HepG2 (cell line): ENCODE measurements around the gene ARMC5. TPM values are rescaled to one million over a fixed set of nuclear protein-coding genes. Genes with fewer than 3 reads are reported as not detected.
A peak's percentile ranks its signal among the peaks of the same experiment; 100 is the strongest.

ENCODE experiments used
- ATAC-seq: fragments of 200-7000 bp; cut with Tn5 transposase; 3 replicates; pipeline ENCODE4 v1.9.1; 2020; ENCODE audit warnings: mild to moderate bottlenecking, moderate library complexity
- BruUV-seq: library from RNA; stranded (reverse); fragments of 400-500 nt; replicated peaks from 2 replicates; lab custom pipeline; 2021; lab: Mats Ljungman, UMichigan
- CTCF ChIA-PET: fragments of 300-600 bp; formaldehyde crosslinking; extraction: SDS; loops from one replicate; lab custom pipeline; 2021; ENCODE audit warnings: low total read pairs, inconsistent platforms, low intra/inter-chr PET ratio; lab: Yijun Ruan, JAX
- POLR2A ChIA-PET: fragments of 350-600 bp; sonication (Branson Sonifier 250); formaldehyde crosslinking; loops from one replicate; lab custom pipeline; 2020; ENCODE audit warnings: antibody characterized with exemption, inconsistent platforms; lab: Yijun Ruan, JAX
- DNase-seq: peaks from one replicate; pipeline ENCODE4 v3.0.0-alpha.2; 2015; ENCODE audit warnings: low spot score
- FAIRE-seq: peaks from 3 replicates; lab custom pipeline; 2011; peaks lifted over from hg19 to GRCh38; lab: Jason Lieb, UNC
- H2AFZ ChIP-seq: one replicate; pipeline ENCODE4 v1.6.1; 2011; ENCODE audit warnings: low read length, inconsistent platforms
- H3K27ac ChIP-seq: fragments of 300-600 bp; 3 replicates; pipeline ENCODE4 v1.8.0; 2011; ENCODE audit warnings: mixed run types, mild to moderate bottlenecking, mixed read lengths, low read length, inconsistent platforms; ENCODE audit not compliant: insufficient read depth; ENCODE audit errors: extremely low read length
- H3K27me3 ChIP-seq, 2 experiments: fragments of 200-600 bp in 1 of 2; 2 replicates in 1 of 2; 3 replicates in 1 of 2; pipeline versions ENCODE4 v1.6.0 to v1.8.0; 2011; ENCODE audit warnings: low read length in 2 of 2, mild to moderate bottlenecking in 2 of 2, moderate library complexity in 2 of 2, inconsistent platforms in 1 of 2; ENCODE audit not compliant: insufficient read depth in 2 of 2, control insufficient read depth in 1 of 2
- H3K36me3 ChIP-seq, 2 experiments: fragments of 200-600 bp in 1 of 2; replicated peaks in 1 of 2; 2 replicates in 1 of 2; 3 replicates in 1 of 2; pipeline versions ENCODE4 v1.5.1 to v1.8.0; 2011; ENCODE audit warnings: low read length in 2 of 2, inconsistent platforms in 1 of 2; ENCODE audit not compliant: insufficient read depth in 2 of 2, control insufficient read depth in 1 of 2
- H3K4me1 ChIP-seq: 2 replicates; pipeline ENCODE4 v1.5.1; 2012; ENCODE audit warnings: low read length, inconsistent platforms; ENCODE audit not compliant: insufficient read depth
- H3K4me2 ChIP-seq: 2 replicates; pipeline ENCODE4 v1.6.0; 2011; ENCODE audit warnings: low read depth, low read length, inconsistent platforms
- H3K4me3 ChIP-seq, 3 experiments: fragments of 200-600 bp in 1 of 3; sonication (generic), shearing (Covaris generic) in 1 of 3; replicated peaks in 1 of 3; 2 replicates each; pipeline ENCODE4 v1.5.1; 2011 to 2016; ENCODE audit warnings: low read length in 3 of 3, inconsistent platforms in 2 of 3, low read depth in 2 of 3, mild to moderate bottlenecking in 2 of 3, control low read depth in 1 of 3, mixed read lengths in 1 of 3; ENCODE audit not compliant: insufficient read depth in 1 of 3
- H3K79me2 ChIP-seq: one replicate; pipeline ENCODE4 v1.6.1; 2011; ENCODE audit warnings: low read length, inconsistent platforms; ENCODE audit not compliant: insufficient read depth
- H3K9ac ChIP-seq: 2 replicates; pipeline ENCODE4 v1.6.0; 2011; ENCODE audit warnings: mild to moderate bottlenecking, low read depth, low read length, inconsistent platforms; ENCODE audit not compliant: insufficient read depth
- H3K9me3 ChIP-seq: 2 replicates; pipeline ENCODE4 v1.5.1; 2012; ENCODE audit warnings: mild to moderate bottlenecking, low read length
- H4K20me1 ChIP-seq: 2 replicates; pipeline ENCODE4 v1.6.0; 2011; ENCODE audit warnings: inconsistent platforms, mild to moderate bottlenecking, low read length, moderate library complexity; ENCODE audit not compliant: insufficient read depth
- NFE2L2 ChIP-seq: fragments of 150-350 bp; IDR thresholded peaks from 2 replicates; pipeline ENCODE4 v1.6.1; 2014; ENCODE audit warnings: low read length
- POLR2AphosphoS5 ChIP-seq: IDR thresholded peaks from 2 replicates; pipeline ENCODE4 v1.6.1; 2012; ENCODE audit warnings: low read depth, low read length
- POLR2G ChIP-seq: fragments of 200-400 bp; formaldehyde crosslinking; IDR thresholded peaks from 2 replicates; pipeline ENCODE4 v1.6.1; 2018; ENCODE audit warnings: mild to moderate bottlenecking, low read depth, low read length, moderate library complexity
- RAD21 ChIP-seq: fragments of 450-650 bp; formaldehyde crosslinking; IDR thresholded peaks from 2 replicates; pipeline ENCODE4 v1.5.0; 2020; ENCODE audit warnings: mild to moderate bottlenecking
- RBFOX2 ChIP-seq: fragments of 200-400 bp; formaldehyde crosslinking; IDR thresholded peaks from 2 replicates; pipeline ENCODE4 v1.6.1; 2017; ENCODE audit warnings: low read depth, mild to moderate bottlenecking, low read length
- SAP130 ChIP-seq: IDR thresholded peaks from 2 replicates; pipeline ENCODE4 v1.6.1; 2016; ENCODE audit warnings: low read depth
- SP4 ChIP-seq: sonication (generic); formaldehyde crosslinking; IDR thresholded peaks from 2 replicates; pipeline ENCODE4 v1.8.1; 2023; ENCODE audit warnings: mild to moderate bottlenecking, missing genetic modification reagents
- TP53 ChIP-seq: sonication (generic); formaldehyde crosslinking; conservative IDR thresholded peaks from 2 replicates; pipeline ENCODE4 v1.4.0; 2020; ENCODE audit warnings: missing genetic modification reagents
- UBTF ChIP-seq: sonication (generic); formaldehyde crosslinking; IDR thresholded peaks from 2 replicates; pipeline ENCODE4 v1.4.0; 2020; ENCODE audit warnings: mild to moderate bottlenecking, missing genetic modification reagents
- XRCC5 ChIP-seq: fragments of 200-400 bp; formaldehyde crosslinking; optimal IDR thresholded peaks from 2 replicates; pipeline ENCODE3; 2017; ENCODE audit warnings: mild to moderate bottlenecking, low read length
- ZBTB3 ChIP-seq: sonication (generic); formaldehyde crosslinking; IDR thresholded peaks from 2 replicates; pipeline ENCODE4 v1.4.0; 2020; ENCODE audit warnings: low read depth, mild to moderate bottlenecking, moderate library complexity, missing genetic modification reagents, borderline replicate concordance
- ZBTB38 ChIP-seq: sonication (generic); formaldehyde crosslinking; IDR thresholded peaks from 2 replicates; pipeline ENCODE4 v1.5.1; 2020; ENCODE audit warnings: mild to moderate bottlenecking, missing genetic modification reagents
- ZFP91 ChIP-seq: sonication (generic); formaldehyde crosslinking; IDR thresholded peaks from 2 replicates; pipeline ENCODE4 v1.9.0; 2022; ENCODE audit warnings: missing genetic modification reagents, mild to moderate bottlenecking, borderline replicate concordance
- ZNF431 ChIP-seq: sonication (generic); formaldehyde crosslinking; IDR thresholded peaks from 2 replicates; pipeline ENCODE4 v1.9.0; 2022; ENCODE audit warnings: missing genetic modification reagents, low read depth, mild to moderate bottlenecking, borderline replicate concordance
- ZNF687 ChIP-seq: sonication (generic); formaldehyde crosslinking; IDR thresholded peaks from 2 replicates; pipeline ENCODE4 v1.5.1; 2020; ENCODE audit warnings: mild to moderate bottlenecking, missing genetic modification reagents, moderate library complexity
- WGBS: methylation state at CpG from one replicate; pipeline ENCODE4 v1.1.6; 2017; ENCODE audit warnings: low lambda C conversion rate; 5-methylcytosine and 5-hydroxymethylcytosine counted together
- in situ Hi-C: cut with HindIII; loops from 2 replicates; pipeline ENCODE4 v1.10.0; 2017; ENCODE audit warnings: low pct_unique_long_range_greater_than_20kb; ENCODE audit not compliant: extremely low pct_ligation_motif_present
- intact Hi-C: fragments of 100-400 bp; cut with micrococcal nuclease; formaldehyde crosslinking; loops from one replicate; pipeline ENCODE4 v1.10.0; 2022; ENCODE audit not compliant: unreplicated experiment
- polyA plus RNA-seq, 8 experiments: library from polyadenylated mRNA; depleted of rRNA in 3 of 8; stranded (reverse) in 7 of 8; unstranded in 1 of 8; fragments of >200 nt; fragmentation: Illumina TruSeq in 4 of 8; extraction: Trizol in 4 of 8; gene quantifications; 2 replicates each; pipeline versions ENCODE4 v1.2.1 to v1.2.3, GENCODE V29; 2011 to 2016; ENCODE audit warnings: low read depth in 4 of 8, missing spikeins in 1 of 8, mixed read lengths in 1 of 8; ENCODE audit not compliant: insufficient read depth in 1 of 8
- total RNA-seq, 5 experiments: library from RNA; depleted of rRNA; stranded (reverse); fragments of >200 nt; fragmentation: Illumina TruSeq; extraction: Trizol; gene quantifications; 2 replicates each; pipeline ENCODE4 v1.2.3, GENCODE V29; 2016; ENCODE audit warnings: low read depth in 1 of 5

The ARMC5 gene
- total and polyA plus RNA-seq, 2 of the 13 experiments (the other 11 are each of a cell fraction or from before 2014, with no cell fraction given), result 10.8 to 22.3 TPM

GRCh38 chr16:31455601-31456314, 3.5 kb upstream of the ARMC5 start:
- H3K4me1 ChIP-seq, result peaks cover 72% of the 10 kb centered on the region
- BruUV-seq, result no TSS peak
- no peaks in the 10 kb centered on the region for H3K9me3 ChIP-seq
- ATAC-seq (no peak), FAIRE-seq (no peak), DNase-seq (no peak)
- ChIA-PET CTCF (no interaction called here), POLR2A (interaction anchor here (0.6 to 8.3 kb wide), 8 partner anchors 10 to 464 kb away, joined by 3 to 110 read pairs (median 3); partner anchors contain the start of genes KAT8, RUSF1 and ZNF843)
- H3K27ac ChIP-seq, result no peak overlapping the region
- H4K20me1 ChIP-seq, result peaks cover 43% of the 10 kb centered on the region
- 89% methylated on average over 17 of the region's 17 CpGs for WGBS
- peak overlapping the region; percentile 23 for H3K4me2 ChIP-seq
- H3K9ac ChIP-seq, result no peak overlapping the region
- intact Hi-C loops (loop anchor here (5.0 kb wide), 1 partner anchor 417 kb away; the partner anchor contains the start of gene ZNF267), in situ Hi-C loops (loop anchor here (5.0 to 10.0 kb wide), 3 partner anchors 247 to 463 kb away; partner anchors contain the start of gene ZNF267)
- H3K79me2 ChIP-seq, result peaks cover 33% of the 10 kb centered on the region
- no peaks in the 10 kb centered on the region; a peak in 1 of 5 replicates for H3K27me3 ChIP-seq
- H3K36me3 ChIP-seq, result peaks cover 0 to 2% of the 10 kb centered on the region in 2 experiments; a peak in 1 of 5 replicates
- no peak overlapping the region for H2AFZ ChIP-seq
- no peak overlapping the region for H3K4me3 ChIP-seq
- TF ChIP-seq XRCC5 (peak; percentile 70), ZBTB38 (0 out of 2 replicates have a peak, but pooled peaks have one; percentile 45), ZBTB3 (CRISPR knock-in tag) (no peak), ZNF431 (0 out of 2 replicates have a peak, but pooled peaks have one; percentile 32), RAD21 (peak; percentile 15; the same call in 1 of the 2 replicates), ZNF687 (peak; percentile 41), RBFOX2 (peak; percentile 32; the same call in 1 of the 2 replicates), NFE2L2 (peak; percentile 30; the same call in 1 of the 2 replicates), SAP130 (0 out of 2 replicates have a peak, but pooled peaks have one; percentile 14), POLR2G (0 out of 2 replicates have a peak, but pooled peaks have one; percentile 32), POLR2AphosphoS5 (0 out of 2 replicates have a peak, but pooled peaks have one; percentile 4), SP4 (CRISPR knock-in tag) (peak; percentile 36; the same call in 1 of the 2 replicates), UBTF (CRISPR knock-in tag) (0 out of 2 replicates have a peak, but pooled peaks have one; percentile 4), TP53 (CRISPR knock-in tag) (no peak), ZFP91 (CRISPR knock-in tag) (peak; percentile 46; the same call in 1 of the 2 replicates)
